Endothelial cell of umbilical vein (primary cell): Measurements from ENCODE around the gene BLTP3A. TPM values are rescaled to one million over a fixed set of nuclear protein-coding genes. Genes with fewer than 3 reads are reported as not detected.

Experiments used
- BruUV-seq: library from RNA; stranded (reverse); fragments of 400-500 nt; replicated peaks from 2 replicates; lab custom pipeline; 2021; lab: Mats Ljungman, UMichigan
- CTCF ChIA-PET: fragments of 300-600, 350-600 bp; sonication (Branson Sonifier 250); formaldehyde crosslinking; loops from one replicate; lab custom pipeline; 2021; ENCODE audit warnings: antibody characterized with exemption, inconsistent platforms; lab: Charles Lee
- POLR2A ChIA-PET: fragments of 300-600, 350-600 bp; sonication (Branson Sonifier 250); formaldehyde crosslinking; loops from one replicate; lab custom pipeline; 2021; ENCODE audit warnings: antibody characterized with exemption, inconsistent platforms; lab: Charles Lee
- DNase-seq: peaks from one replicate; pipeline ENCODE4 v3.0.0-alpha.2; 2011; ENCODE audit warnings: low read depth, low spot score
- FAIRE-seq: peaks from 2 replicates; lab custom pipeline; 2011; peaks lifted over from hg19 to GRCh38; lab: Jason Lieb, UNC
- H2AFZ ChIP-seq: 2 replicates; pipeline ENCODE4 v1.6.0; 2012; ENCODE audit warnings: low read depth, low read length, control low read depth, inconsistent platforms
- H3K27ac ChIP-seq: 2 replicates; pipeline ENCODE4 v1.5.1; 2011; ENCODE audit warnings: low read depth, mild to moderate bottlenecking, control low read depth, low read length, moderate library complexity; ENCODE audit not compliant: insufficient read depth
- H3K27me3 ChIP-seq, 2 experiments: 2 replicates each; pipeline versions ENCODE4 v1.6.0 to v1.6.1; 2011; ENCODE audit warnings: low read length in 2 of 2, mixed read lengths in 1 of 2; ENCODE audit not compliant: control insufficient read depth in 2 of 2, insufficient read depth in 2 of 2
- H3K36me3 ChIP-seq, 2 experiments: 2 replicates in 1 of 2; 3 replicates in 1 of 2; pipeline ENCODE4 v1.5.1; 2011; ENCODE audit warnings: low read length in 2 of 2, mild to moderate bottlenecking in 1 of 2, moderate library complexity in 1 of 2; ENCODE audit not compliant: control insufficient read depth in 2 of 2, insufficient read depth in 2 of 2; ENCODE audit errors: extremely low read depth in 1 of 2
- H3K4me1 ChIP-seq: 3 replicates; pipeline ENCODE4 v1.5.1; 2011; ENCODE audit warnings: mild to moderate bottlenecking, low read length; ENCODE audit not compliant: control insufficient read depth, insufficient read depth; ENCODE audit errors: extremely low read depth
- H3K4me2 ChIP-seq: 2 replicates; pipeline ENCODE4 v1.6.1; 2011; ENCODE audit warnings: low read length, control low read depth, mixed read lengths; ENCODE audit not compliant: insufficient read depth
- H3K4me3 ChIP-seq, 3 experiments: fragments of 200-600 bp in 1 of 3; sonication (generic), shearing (Covaris generic) in 1 of 3; replicated peaks in 1 of 3; 2 replicates each; pipeline ENCODE4 v1.5.1; 2011 to 2016; ENCODE audit warnings: control low read depth in 3 of 3, low read length in 3 of 3, mild to moderate bottlenecking in 2 of 3, inconsistent platforms in 1 of 3, low read depth in 1 of 3, moderate library complexity in 1 of 3; ENCODE audit not compliant: insufficient read depth in 1 of 3
- H3K79me2 ChIP-seq: 2 replicates; pipeline ENCODE4 v1.6.0; 2012; ENCODE audit warnings: low read length, inconsistent platforms; ENCODE audit not compliant: control insufficient read depth, insufficient read depth
- H3K9ac ChIP-seq: replicated peaks from 2 replicates; pipeline ENCODE3; 2011; ENCODE audit warnings: low read length, control low read depth; ENCODE audit not compliant: insufficient read depth; ENCODE audit errors: extremely low read depth
- H3K9me1 ChIP-seq: replicated peaks from 3 replicates; pipeline ENCODE4 v1.6.0; 2011; ENCODE audit warnings: mild to moderate bottlenecking, low read length; ENCODE audit not compliant: control insufficient read depth, insufficient read depth; ENCODE audit errors: extremely low read depth
- H3K9me3 ChIP-seq: replicated peaks from 2 replicates; pipeline ENCODE4 v1.5.1; 2012; ENCODE audit warnings: low read length, inconsistent platforms; ENCODE audit not compliant: control insufficient read depth, insufficient read depth
- H4K20me1 ChIP-seq: replicated peaks from 2 replicates; pipeline ENCODE3; 2011; ENCODE audit warnings: mild to moderate bottlenecking, low read length; ENCODE audit not compliant: control insufficient read depth, insufficient read depth; ENCODE audit errors: extremely low read depth
- CTCF ChIP-seq, 2 donors: IDR thresholded peaks; 1 replicate in 1 of 2; 2 replicates in 1 of 2; pipeline ENCODE4 v1.5.1; 2011; ENCODE audit warnings: low read length in 2 of 2, mild to moderate bottlenecking in 2 of 2, moderate library complexity in 2 of 2, control low read depth in 1 of 2, inconsistent platforms in 1 of 2, low read depth in 1 of 2; ENCODE audit not compliant: insufficient read depth in 1 of 2; ENCODE audit errors: extremely low read depth in 1 of 2
- EZH2 ChIP-seq: IDR thresholded peaks from 2 replicates; pipeline ENCODE4 v1.6.1; 2012; ENCODE audit warnings: borderline replicate concordance, low read depth, mild to moderate bottlenecking, moderate library complexity, low read length, inconsistent platforms; ENCODE audit not compliant: severe bottlenecking
- FOS ChIP-seq: IDR thresholded peaks from 2 replicates; pipeline ENCODE4 v1.6.1; 2011; ENCODE audit warnings: mild to moderate bottlenecking, low read length, moderate library complexity, borderline replicate concordance; ENCODE audit not compliant: insufficient read depth
- GATA2 ChIP-seq: IDR thresholded peaks from 2 replicates; pipeline ENCODE4 v1.7.0; 2011; ENCODE audit warnings: low read depth, mild to moderate bottlenecking, moderate library complexity, mixed read lengths, low read length; ENCODE audit not compliant: insufficient read length, insufficient read depth
- JUN ChIP-seq: IDR thresholded peaks from 2 replicates; pipeline ENCODE4 v1.6.1; 2011; ENCODE audit warnings: borderline replicate concordance, low read depth; ENCODE audit not compliant: insufficient read length, insufficient read depth
- MAX ChIP-seq: IDR thresholded peaks from 2 replicates; pipeline ENCODE4 v1.6.1; 2011; ENCODE audit not compliant: insufficient read depth, insufficient read length
- MYC ChIP-seq: IDR thresholded peaks from one replicate; pipeline ENCODE4 v1.6.1; 2011; ENCODE audit warnings: mild to moderate bottlenecking, low read depth, low read length
- POLR2A ChIP-seq: IDR thresholded peaks from 2 replicates; pipeline ENCODE4 v1.6.1; 2012; ENCODE audit warnings: low read depth, mild to moderate bottlenecking, control low read depth, low read length
- POLR2AphosphoS5 ChIP-seq: IDR thresholded peaks from 2 replicates; pipeline ENCODE4 v1.6.1; 2012; ENCODE audit warnings: low read depth, mild to moderate bottlenecking, control low read depth, low read length, moderate library complexity; ENCODE audit not compliant: insufficient read depth
- dilution Hi-C: fragments of 300-500 bp; cut with MboI; formaldehyde crosslinking; loops from one replicate; pipeline ENCODE4 v1.15.0; 2019; ENCODE audit warnings: low sequenced_read_pairs; ENCODE audit not compliant: extremely low pct_ligation_motif_present
- intact Hi-C: fragments of 100-400 bp; cut with micrococcal nuclease; formaldehyde crosslinking; loops from one replicate; pipeline ENCODE4 v1.10.0; 2022
- polyA plus RNA-seq, 4 experiments: library from polyadenylated mRNA; depleted of rRNA in 3 of 4; stranded (reverse) in 3 of 4; unstranded in 1 of 4; fragments of >200 nt; gene quantifications; 2 replicates each; pipeline versions ENCODE4 v1.2.1 to v1.2.3, GENCODE V29; 2011 to 2012; ENCODE audit warnings: missing spikeins in 1 of 4
- total RNA-seq: library from RNA; stranded (reverse); gene quantifications from 2 replicates; pipeline ENCODE4 v1.2.3, GENCODE V29; 2021

BLTP3A gene
- total and polyA plus RNA-seq, 2 donors (not counting 3 experiments of a cell fraction or from before 2014, with no cell fraction given) = 4.6 to 9.3 TPM

- TF ChIP-seq MAX (no peak), MYC (no peak), JUN (no peak), POLR2AphosphoS5 (no peak), EZH2 (no peak), GATA2 (no peak), FOS (no peak), POLR2A (no peak), CTCF (IDR thresholded peaks at IDR 0.05; ENCODE audit: extremely low read depth in 1 of 2, insufficient read depth in 1 of 2, low read depth in 1 of 2, low read length in 2 of 2) (no peak)
- Histone ChIP-seq H3K4me3 (no peak overlapping the region), H3K36me3 (peaks cover 0 to 2% of the 10 kb centered on the region in 2 experiments), H3K9me3 (no peaks in the 10 kb centered on the region), H4K20me1 (no peaks in the 10 kb centered on the region), H3K27ac (no peak overlapping the region), H3K4me2 (no peak overlapping the region), H3K9me1 (no peaks in the 10 kb centered on the region), H3K4me1 (peaks cover 2% of the 10 kb centered on the region), H3K27me3 (no peaks in the 10 kb centered on the region), H3K79me2 (no peaks in the 10 kb centered on the region), H3K9ac (no peak overlapping the region), H2AFZ (no peak overlapping the region)
- intact Hi-C loops (no loop called here), dilution Hi-C loops (no loop called here)
- CTCF ChIA-PET = no interaction called here
- BruUV-seq = no TSS peak
- FAIRE-seq (no peak), DNase-seq (no peak)
- POLR2A ChIA-PET = interaction anchor here (0.6 kb wide), 1 partner anchor 614 kb away, joined by 3 read pairs; no protein-coding TSS in a partner anchor
These were observed 24.9 kb downstream of the BLTP3A start for GRCh38 chr6:34816635-34817301.
